GM18858 (cell line): Measurements from ENCODE around the gene PREP.
"Not testable (repeated sequence)": the region's sequence is repeated elsewhere in the genome, so short reads cannot be mapped to it uniquely, and the experiment has no call there.

Source experiments
- ATAC-seq: cut with Tn5 transposase; IDR thresholded peaks from one replicate; pipeline ENCODE4 v1.9.1; 2021; ENCODE audit not compliant: unreplicated experiment

PREP gene

DNA sequence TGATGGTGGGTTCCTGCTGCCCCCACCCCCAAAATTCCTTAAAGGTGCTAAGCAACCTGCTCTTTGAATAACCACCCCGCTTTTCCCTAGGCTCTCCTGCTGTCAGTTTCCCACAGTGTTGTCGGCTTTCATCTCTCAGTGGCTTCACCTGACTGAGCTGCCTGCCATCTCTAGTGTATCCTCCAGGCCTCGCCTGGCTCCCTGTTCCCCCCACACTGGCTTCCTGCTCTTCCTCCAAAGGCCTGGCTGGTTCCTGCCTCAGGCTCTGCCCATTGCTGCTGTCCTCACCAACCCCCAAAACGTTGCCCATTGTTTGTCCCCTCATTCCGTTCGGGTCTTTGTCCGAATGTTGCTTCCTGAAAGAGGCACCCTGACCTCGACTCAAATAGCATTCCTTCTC is 129.3 kb downstream of the PREP start:
- ATAC-seq, result no peak

DNA sequence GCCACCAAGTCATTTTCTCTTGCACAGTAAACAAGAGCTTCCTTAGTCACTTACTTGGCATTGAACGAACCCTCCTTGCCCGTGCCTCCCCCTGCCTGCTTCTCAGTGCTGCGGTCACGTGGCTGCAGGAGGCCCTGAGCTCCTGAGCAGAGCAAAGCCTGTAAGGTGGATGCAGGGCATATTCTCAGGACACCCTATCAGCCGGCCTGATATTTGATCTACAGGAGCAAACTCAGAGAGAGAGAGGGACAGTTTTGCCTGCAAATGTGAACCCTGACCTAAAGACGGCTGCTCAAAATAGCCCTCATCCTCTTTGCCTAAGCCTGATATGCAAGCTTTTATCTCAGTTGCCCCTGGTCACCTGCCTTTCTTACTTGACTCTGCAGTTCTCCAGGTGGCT is 130.1 kb downstream of the PREP start:
- no peak for ATAC-seq

- ATAC-seq, result no peak
These were observed 132.4 kb downstream of the PREP start for GRCh38 chr6:105270511-105270910.

- no peak for ATAC-seq
These were observed 133.5 kb downstream of the PREP start for GRCh38 chr6:105269390-105269789.

DNA sequence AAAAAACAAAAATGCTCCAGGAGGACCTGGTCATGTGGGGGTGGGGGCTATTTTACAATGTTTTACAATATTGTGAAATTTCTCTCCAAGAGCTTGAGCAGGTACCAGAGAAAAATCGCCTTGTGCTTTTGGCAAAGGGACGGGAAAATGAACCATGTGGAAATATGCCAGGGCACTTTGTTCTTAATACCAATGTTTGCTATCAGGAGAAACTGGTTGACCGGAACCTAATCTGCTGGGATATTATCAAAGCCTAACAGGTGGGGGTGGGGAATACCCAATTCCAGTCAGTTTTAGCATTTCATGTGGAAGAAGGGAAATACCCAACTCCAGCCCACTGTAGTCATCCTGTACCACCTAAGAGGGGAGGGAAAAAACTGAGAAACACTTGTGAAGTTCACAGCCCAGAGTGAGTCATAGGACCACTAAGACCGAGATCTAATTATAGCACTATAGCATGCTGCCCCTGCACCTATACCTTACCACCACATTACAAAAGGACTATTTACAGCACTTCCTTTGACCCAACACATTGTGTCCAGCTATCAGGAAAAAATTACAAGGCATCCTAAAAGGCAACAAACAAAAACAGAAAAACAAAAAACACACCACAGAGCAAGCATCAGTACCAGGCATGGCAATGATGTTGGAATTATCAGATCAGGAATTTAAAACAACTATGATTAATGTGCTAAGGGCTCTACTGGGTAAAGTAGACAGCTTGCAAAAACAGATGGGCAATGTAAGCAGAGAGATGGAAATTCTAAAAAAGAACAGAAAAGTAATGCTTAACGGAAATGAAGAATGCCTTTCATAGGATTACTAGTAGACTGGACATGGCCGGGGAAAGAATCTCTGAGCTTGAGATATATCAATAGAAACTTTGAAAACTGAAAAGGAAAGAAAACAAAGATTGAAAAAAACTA is 138.9 kb downstream of the PREP start:
- no peak for ATAC-seq

- no peak for ATAC-seq
These were observed 142.7 kb downstream of the PREP start for GRCh38 chr6:105259913-105260889.

DNA sequence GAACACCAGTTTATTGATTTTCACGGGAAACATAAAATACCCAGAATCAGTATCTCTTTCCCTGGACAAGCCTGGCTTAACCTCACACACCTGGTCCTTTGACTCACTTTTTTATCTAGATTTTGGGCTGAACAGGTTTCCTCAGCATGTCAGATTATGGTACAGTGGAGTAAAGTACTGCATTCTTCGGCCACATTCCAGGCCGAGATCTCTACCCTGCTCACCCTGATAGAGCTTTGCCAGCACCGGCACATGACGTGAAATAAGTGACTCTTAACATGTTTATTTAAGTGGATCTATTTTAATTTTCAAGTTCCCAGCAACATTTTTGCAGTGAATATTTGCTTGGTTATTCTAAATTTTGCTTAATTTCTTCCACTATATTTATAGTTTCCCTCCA is 144.1 kb downstream of the PREP start:
- ATAC-seq, result no peak

- no peak for ATAC-seq
These were observed 145.5 kb downstream of the PREP start for GRCh38 chr6:105257340-105257739.

- no peak for ATAC-seq
These were observed 146.3 kb downstream of the PREP start for GRCh38 chr6:105256619-105257018.

GRCh38 chr6:105253787-105254186 is 149.1 kb downstream of the PREP start:
- ATAC-seq, result no peak

DNA sequence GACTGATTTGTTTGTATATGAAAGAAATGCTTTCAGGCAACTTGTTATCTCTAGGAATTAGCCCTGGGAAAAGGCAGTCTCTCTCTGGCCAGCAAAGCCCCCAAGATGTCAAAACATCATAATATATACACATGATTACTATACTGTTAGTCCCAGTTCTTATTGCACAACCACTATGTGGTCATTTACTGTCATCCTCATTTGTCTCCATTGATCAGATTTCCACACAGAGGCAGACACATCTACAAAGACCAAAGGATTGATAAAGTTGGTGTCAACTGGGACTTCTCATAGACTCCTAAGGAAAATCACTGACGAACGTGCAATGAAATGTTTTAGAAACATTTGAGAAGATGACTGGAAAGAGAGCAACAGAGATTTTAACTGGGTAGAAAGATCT is 151.2 kb downstream of the PREP start:
- ATAC-seq, result no peak

GRCh38 chr6:105250533-105250932 is 152.3 kb downstream of the PREP start:
- ATAC-seq, result no peak

- no peak for ATAC-seq
These were observed 159.4 kb downstream of the PREP start for GRCh38 chr6:105243487-105243886.

DNA sequence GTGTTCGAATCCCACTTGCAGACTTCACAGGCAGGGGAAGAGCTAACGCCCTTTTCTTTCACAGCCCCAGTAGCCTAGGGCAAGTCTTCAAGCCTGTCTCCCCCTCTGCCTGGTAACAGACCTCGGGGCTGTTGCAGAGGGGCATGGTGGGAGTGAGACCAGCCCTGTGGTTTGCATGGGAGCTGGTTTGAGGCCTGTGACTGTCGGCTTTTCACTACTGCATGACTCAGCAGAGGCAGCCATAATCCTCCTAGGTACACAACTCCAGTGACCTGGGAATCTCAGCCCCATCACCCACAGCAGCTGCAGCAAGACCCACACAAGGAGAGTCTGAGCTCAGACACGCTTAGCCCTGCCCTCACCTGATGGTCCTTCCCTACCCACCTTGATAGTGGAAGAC is 167.7 kb downstream of the PREP start:
- ATAC-seq, result no peak

GRCh38 chr6:105231771-105232170 is 171.1 kb downstream of the PREP start:
- not testable (repeated sequence) for ATAC-seq
